NT2/D1 (cell line): ENCODE results near the gene METTL1.

Experiments used
- SUZ12 ChIP-seq: IDR thresholded peaks from 2 replicates; pipeline ENCODE4 v1.6.1; 2011; ENCODE audit not compliant: insufficient read length, insufficient read depth; ENCODE audit errors: extremely low read depth
- YY1 ChIP-seq: IDR thresholded peaks from 2 replicates; pipeline ENCODE4 v1.6.1; 2011; ENCODE audit not compliant: insufficient read length, insufficient read depth
- ZNF274 ChIP-seq: IDR thresholded peaks from 2 replicates; pipeline ENCODE4 v1.6.1; 2011; ENCODE audit warnings: mild to moderate bottlenecking, low read depth, low read length

- no peak for TF ChIP-seq ZNF274
- no peak for TF ChIP-seq YY1
- no peak for TF ChIP-seq SUZ12
Observed at GRCh38 chr12:57732270-57732669, 39.6 kb downstream of the METTL1 start.
